ENCODE measurements around the gene IRAG1.

GRCh38 chr11:10722307-10722706 lies 28.8 kb upstream of the IRAG1 start:
- no peak for TF ChIP-seq CTCF (IDR thresholded peaks at IDR 0.05)
- no peak for TF ChIP-seq POLR2A (IDR thresholded peaks at IDR 0.05)

Measured in ovary (tissue), 3 donors.